ENCODE results near the gene VDAC1. TPM values are rescaled to one million over a fixed set of nuclear protein-coding genes. Genes with fewer than 3 reads are reported as not detected.
"Not testable (repeated sequence)": the region's sequence is repeated elsewhere in the genome, so short reads cannot be mapped to it uniquely, and the experiment has no call there.

Gene VDAC1
- total RNA-seq, 1 donor, result 277 TPM

- no peak for DNase-seq (ENCODE audit: low read depth)
- no peak overlapping the region for H3K4me3 ChIP-seq (ENCODE audit: low read depth, low read length)
- TF ChIP-seq, protein P1, sequence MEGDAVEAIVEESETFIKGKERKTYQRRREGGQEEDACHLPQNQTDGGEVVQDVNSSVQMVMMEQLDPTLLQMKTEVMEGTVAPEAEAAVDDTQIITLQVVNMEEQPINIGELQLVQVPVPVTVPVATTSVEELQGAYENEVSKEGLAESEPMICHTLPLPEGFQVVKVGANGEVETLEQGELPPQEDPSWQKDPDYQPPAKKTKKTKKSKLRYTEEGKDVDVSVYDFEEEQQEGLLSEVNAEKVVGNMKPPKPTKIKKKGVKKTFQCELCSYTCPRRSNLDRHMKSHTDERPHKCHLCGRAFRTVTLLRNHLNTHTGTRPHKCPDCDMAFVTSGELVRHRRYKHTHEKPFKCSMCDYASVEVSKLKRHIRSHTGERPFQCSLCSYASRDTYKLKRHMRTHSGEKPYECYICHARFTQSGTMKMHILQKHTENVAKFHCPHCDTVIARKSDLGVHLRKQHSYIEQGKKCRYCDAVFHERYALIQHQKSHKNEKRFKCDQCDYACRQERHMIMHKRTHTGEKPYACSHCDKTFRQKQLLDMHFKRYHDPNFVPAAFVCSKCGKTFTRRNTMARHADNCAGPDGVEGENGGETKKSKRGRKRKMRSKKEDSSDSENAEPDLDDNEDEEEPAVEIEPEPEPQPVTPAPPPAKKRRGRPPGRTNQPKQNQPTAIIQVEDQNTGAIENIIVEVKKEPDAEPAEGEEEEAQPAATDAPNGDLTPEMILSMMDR (IDR thresholded peaks at IDR 0.05; ENCODE audit: insufficient read depth, low read length), result no peak
Measured at GRCh38 chr5:133978943-133979342, 25.8 kb downstream of the VDAC1 start.

DNA sequence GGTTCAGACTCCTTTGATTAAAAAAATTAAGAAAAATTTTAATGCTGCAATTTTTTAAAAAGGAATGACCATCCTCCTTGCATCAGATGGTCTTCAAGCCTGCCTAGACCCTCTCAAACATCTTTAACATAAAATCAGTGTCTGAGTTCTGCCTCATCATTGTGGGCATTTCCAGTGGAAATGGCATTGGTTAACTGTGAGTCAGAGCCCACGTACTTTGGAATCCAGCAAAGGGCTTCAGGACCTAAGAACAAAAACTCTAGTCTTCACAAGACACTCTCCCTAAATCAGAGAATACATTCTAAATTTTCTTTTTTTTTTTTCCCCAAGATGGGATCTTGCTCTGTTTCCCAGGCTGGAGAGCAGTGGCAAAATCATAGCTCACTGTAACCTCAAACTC is 26.9 kb downstream of the VDAC1 start:
- no peak overlapping the region for H3K4me3 ChIP-seq (ENCODE audit: low read depth, low read length)
- DNase-seq (ENCODE audit: low read depth), result peak; percentile 74
- TF ChIP-seq, protein P1 (IDR thresholded peaks at IDR 0.05; ENCODE audit: insufficient read depth, low read length), result no peak

DNA sequence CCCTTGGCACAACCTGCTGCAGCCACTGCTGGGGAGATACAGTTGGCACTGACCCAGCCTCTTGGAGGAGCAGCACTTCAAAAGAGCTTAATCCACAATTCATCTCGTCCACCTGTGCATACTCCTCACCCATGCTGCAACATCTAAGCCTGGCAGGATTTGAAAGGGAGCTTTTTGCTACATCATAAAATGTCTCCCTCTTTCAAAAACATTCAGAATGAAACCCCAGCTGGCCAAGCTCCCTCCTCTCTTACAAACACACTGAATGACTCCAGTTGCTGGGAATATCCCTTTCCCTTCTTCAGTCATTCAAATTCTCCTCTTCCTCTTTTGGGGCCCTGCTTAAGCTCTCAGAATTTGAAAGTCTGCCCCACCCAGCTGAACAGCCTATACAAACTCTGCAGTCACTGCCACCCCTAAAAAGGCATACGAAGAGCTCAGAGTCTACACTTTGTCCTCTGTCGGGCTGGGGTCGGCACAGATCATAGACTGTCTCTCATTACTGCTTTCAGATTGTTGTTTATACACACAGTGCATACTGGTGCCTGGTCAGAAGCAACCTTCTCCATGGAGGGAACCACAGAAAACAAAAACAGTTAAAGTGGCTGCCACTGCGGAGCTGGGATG is 27.5 kb downstream of the VDAC1 start:
- TF ChIP-seq, protein P1 (IDR thresholded peaks at IDR 0.05; ENCODE audit: insufficient read depth, low read length), result no peak
- DNase-seq (ENCODE audit: low read depth), result no peak
- H3K4me3 ChIP-seq (ENCODE audit: low read depth, low read length), result no peak overlapping the region

GRCh38 chr5:133975546-133975945 is 29.2 kb downstream of the VDAC1 start:
- DNase-seq (ENCODE audit: low read depth); H3K4me3 ChIP-seq (ENCODE audit: low read depth, low read length): not testable (repeated sequence)

DNA sequence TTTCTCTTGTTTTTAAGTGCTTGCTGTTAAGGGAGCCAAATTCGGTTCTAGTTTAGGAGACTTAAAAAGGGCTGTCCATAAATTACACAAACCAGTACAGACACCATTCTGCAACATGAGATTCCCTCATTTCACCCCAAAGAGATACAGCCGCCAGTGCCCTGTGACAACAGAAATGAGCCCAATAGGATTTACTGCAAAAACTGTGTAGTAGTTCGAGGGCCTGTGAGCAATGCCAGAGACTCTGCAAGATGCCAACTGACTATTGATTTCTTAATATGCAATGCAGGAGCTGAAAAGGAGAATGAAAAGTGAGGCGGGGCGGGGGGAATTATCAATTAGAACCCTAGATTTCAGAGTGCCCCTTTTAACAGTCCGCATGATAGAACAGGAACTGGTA is 30.6 kb downstream of the VDAC1 start:
- DNase-seq (ENCODE audit: low read depth), result no peak
- H3K4me3 ChIP-seq (ENCODE audit: low read depth, low read length), result no peak overlapping the region
- TF ChIP-seq, protein P1 (IDR thresholded peaks at IDR 0.05; ENCODE audit: insufficient read depth, low read length), result no peak

- no peak for DNase-seq (ENCODE audit: low read depth)
- H3K4me3 ChIP-seq (ENCODE audit: low read depth, low read length), result no peak overlapping the region
- TF ChIP-seq, protein P1 (IDR thresholded peaks at IDR 0.05; ENCODE audit: insufficient read depth, low read length), result no peak
Measured at GRCh38 chr5:133970325-133970909, 34.4 kb downstream of the VDAC1 start.

DNA sequence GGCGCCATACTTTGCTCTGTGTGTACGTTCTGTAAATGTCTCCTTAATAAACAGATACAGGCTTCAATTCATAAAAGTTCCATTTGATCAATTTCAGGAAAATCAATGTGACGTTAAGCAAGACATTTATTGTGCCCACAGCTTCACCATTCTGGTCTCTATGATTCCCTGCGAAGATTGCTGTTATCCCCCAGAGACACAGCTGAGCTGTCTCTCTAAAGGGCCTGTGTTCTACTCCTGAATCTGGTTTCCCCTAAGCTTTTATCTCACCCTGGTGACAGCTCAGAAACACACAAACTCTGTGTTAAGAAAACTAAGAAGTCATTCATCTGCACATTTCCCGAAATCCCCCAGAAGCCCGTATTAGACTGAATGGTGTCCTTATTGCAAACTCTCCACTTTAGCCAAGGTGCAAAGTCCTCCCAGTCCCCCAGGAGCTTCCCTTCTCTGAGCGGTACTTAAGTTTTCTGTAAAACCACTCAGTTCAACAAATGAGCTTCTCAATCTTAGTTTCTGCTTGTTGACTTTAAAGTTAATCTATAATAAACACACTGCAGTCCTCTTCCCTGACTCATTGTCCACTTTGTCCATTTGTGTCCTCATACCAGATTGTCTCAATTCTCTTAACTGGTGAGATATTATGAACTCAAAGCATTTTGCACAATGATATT is 35.0 kb downstream of the VDAC1 start:
- TF ChIP-seq, protein P1 (IDR thresholded peaks at IDR 0.05; ENCODE audit: insufficient read depth, low read length), result no peak
- no peak for DNase-seq (ENCODE audit: low read depth)
- no peak overlapping the region for H3K4me3 ChIP-seq (ENCODE audit: low read depth, low read length)

Measured in fibroblast of the aortic adventitia (primary cell).